GM19239 (cell line): ENCODE results near the gene CNIH3.
"Not testable (repeated sequence)": the region's sequence is repeated elsewhere in the genome, so short reads cannot be mapped to it uniquely, and the experiment has no call there.

Experiments
- DNase-seq: peaks from one replicate; pipeline ENCODE4 v3.0.0; 2011; ENCODE audit warnings: low spot score; ENCODE audit not compliant: insufficient read length
- FAIRE-seq: peaks from 2 replicates; lab custom pipeline; 2011; peaks lifted over from hg19 to GRCh38; lab: Jason Lieb, UNC

The CNIH3 gene

DNA sequence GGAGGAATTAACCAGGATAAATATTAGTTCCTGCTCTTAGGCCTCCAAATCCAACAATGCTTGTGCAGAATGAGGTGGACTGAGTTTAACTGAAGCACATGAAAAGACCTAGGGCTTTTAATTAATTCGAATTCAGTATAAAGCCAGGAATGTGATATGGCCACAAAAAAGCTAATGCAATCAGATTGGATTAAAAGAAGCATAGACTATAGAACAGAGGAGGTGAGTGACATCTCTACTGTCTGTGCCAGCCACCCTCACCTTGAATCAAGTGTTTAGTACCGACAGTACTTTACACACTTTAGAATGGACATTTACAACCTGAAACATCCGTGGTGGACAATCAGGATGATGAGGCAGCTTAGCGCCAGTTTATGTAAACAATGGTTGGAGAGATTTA, 62.1 kb downstream of the CNIH3 start:
- DNase-seq (no peak), FAIRE-seq (no peak)

DNA sequence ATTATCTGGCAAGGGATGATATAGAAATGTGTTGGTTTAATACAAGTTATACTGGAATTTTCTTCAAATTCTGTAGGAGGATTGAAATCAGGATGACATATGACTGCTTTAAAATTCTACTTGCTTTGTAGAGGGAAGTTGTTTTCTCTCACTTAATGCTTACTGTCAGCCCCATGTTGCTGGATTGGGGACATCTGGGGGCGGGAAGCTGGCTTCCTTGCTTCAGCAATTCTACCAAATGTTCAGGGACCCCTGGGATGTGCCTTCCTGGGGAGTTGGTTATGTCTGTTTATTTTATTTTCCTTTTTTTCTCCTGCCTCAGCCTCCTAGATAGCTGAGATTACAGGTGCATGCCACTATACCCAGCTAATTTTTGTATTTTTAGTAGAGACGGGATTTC, 63.5 kb downstream of the CNIH3 start:
- no peak for DNase-seq
- FAIRE-seq = no peak

DNA sequence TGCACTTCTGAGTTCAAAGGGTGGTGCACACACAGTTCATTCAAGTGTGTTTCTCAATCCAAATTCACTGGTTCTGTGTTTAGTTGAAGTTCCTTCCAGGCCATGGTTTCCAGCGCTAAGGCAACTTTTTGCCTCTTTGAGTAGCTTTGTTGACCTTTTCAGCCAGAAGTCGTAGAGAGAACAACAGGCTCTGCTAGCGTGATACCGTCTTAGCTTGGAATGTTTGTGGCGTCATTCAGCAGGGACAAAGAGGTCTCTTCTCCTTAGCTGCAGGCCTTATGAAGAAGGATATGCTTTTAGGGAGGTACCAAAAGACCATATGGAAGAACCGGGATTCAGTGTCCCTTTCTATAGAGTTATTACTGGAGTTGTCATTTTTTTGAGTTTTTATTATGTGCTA, 65.7 kb downstream of the CNIH3 start:
- FAIRE-seq = no peak
- no peak for DNase-seq

DNA sequence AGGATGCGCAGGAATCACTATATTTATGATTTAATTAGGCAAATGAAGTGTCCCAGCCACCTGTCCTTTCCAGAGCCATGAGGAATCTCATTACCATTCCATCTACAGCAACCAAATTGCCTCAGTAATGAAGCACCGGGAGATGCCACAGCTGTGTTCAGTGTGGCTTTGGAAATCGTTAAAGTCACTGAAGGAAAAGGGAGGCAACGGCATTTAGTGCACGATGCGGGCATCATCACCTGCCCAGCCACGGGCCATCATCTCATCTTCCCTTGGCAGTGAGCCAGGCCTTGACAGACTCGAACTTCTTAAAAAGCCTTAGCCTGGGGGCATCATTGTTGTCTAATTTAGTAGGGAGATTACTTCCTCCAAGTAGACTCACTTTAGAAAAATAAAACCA, 67.8 kb downstream of the CNIH3 start:
- DNase-seq = no peak
- FAIRE-seq = no peak

DNA sequence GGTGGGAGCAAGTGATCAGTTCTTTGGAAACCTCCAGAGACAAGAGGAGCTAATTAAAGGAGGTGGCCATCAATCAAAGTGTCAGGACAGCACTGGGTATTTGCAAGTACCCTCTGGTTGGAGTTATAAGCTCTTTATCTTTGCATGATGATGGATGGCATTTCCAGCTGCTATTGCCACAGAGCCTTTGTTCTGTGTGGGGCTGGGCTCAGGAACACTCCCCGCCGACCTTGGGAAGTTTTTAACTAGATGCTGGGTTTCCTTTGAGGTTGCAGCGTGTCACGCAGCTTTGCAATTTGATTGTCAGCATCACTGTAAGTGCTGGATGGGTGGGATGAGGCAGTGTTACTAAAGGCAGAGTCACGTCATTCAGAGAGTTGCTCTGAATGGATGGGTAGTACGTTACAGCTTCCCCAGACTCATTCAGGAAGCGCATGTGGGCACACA, 68.9 kb downstream of the CNIH3 start:
- DNase-seq = no peak
- no peak for FAIRE-seq

DNA sequence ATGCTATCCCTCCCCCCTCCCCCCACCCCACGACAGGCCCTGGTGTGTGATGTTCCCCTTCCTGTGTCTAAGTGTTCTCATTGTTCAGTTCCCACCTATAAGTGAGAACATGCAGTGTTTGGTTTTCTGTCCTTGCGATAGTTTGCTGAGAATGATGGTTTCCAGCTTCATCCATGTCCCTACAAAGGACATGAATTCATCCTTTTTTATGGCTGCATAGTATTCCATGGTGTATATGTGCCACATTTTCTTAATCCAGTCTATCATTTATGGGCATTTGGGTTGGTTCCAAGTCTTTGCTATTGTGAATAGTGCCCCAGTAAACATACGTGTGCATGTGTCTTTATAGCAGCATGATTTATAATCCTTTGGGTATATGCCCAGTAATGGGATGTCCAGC, 70.0 kb downstream of the CNIH3 start:
- not testable (repeated sequence) for FAIRE-seq, DNase-seq

DNA sequence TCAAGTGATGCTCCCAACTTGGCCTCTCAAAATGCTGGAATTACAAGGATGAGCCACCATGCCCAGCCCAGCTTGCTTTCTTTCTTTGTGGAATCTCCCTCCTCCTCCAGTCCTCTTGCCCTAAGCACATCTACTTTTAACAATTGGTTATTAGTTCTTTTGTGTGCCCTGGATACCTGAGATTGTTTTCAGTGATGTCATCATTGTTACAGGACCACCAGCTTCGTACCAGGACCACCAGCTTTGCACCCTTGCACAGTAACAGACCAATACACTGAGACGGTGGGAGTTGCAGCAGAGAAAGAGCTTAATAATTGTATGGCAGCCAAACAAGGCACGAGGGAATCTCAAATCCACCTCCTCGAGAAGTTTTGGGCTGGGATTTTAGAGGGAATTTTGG, 71.3 kb downstream of the CNIH3 start:
- FAIRE-seq = no peak
- DNase-seq = no peak

DNA sequence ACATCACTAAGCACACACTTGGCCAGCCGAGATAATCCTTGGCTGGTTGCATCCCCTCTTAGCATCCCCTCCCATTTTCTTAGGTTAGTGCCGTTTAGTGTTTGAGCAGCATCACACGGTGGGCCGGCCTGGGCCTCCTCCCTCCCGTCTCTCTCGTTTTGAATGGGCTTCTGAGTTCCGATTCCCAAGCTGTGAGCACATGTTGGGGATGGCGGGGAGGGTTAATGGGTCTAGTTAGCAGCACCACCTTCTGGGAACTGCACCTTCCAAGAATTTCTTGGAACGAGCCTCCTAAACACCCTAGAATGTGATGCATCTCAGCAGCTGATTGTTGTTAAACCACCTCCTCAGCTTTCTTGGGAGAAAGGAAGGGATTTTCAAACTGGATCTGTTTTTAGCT, 73.3 kb downstream of the CNIH3 start:
- DNase-seq = no peak
- no peak for FAIRE-seq

DNA sequence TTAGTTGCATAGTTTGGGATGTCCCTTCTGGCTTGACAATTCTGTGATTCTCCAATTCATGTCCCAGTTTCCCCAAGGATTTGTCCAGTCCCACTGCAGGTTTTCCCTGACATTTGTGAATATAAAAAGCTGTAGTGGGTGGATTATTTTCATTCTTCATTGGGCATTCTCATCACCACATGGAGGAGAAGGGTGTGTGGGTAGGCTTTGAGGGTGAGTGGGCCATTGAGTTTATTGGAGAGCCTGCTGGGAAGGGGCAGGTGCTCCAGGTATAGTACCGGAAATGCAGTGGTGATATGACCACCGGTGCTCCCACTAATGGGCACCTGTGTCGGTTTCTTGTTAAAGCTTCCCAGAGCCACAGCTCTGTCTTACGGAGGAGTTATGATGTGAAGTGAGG, 74.5 kb downstream of the CNIH3 start:
- FAIRE-seq (no peak), DNase-seq (no peak)

DNA sequence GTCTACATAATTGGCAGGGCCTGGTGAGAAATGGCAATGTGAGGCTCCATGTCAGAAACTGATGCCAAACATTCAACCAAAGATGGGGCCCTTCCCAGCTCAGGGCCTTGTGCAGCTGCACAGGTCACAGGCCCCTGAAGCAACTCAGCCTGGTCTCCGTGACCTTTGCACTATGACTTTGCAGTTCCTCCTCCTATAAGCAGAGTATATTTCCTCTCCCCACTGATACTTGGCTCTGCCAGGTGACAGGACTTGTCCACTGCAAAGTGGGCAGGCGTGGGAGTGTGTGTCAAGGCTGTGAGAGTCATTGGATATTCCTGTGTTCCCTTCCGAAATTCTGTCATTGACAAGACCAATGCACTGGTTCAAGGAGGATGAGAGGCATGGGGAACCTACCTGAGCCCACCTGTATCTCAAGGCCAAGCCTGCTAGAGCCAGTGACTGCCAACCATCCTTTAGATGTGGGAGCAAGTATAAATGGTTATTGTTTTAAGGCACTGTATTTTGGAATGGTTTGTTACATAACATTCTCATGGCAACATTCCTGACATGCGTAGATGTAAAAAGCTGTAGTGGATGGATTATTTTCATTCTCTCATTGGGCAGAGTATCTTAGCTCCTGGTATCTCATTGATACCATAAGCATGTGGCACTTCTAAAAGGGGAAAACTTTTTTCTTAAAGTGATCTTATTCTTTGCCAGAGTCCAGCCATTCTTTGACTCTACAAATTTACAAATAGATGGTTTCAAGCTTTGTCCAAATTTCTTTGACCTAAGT, 75.2 kb downstream of the CNIH3 start:
- DNase-seq (no peak), FAIRE-seq (no peak)

DNA sequence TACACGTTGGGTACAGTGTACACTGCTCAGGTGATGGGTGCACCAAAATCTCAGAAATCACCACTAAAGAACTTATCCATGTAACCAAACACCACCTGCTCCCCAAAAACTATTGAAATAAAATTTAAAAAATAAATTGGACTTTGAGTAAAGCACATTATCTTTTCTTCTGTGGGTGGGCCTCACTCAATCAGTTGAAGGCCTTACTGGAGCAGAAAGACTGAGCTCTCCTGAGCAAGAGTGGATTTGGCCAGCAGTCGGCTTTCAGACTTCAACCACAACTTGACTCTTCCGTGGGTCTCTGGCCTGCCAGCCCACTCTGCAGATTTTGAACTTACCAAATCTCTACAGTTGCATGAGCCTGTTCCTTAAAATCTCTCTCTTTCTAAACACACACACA, 78.9 kb downstream of the CNIH3 start:
- DNase-seq (no peak), FAIRE-seq (no peak)

DNA sequence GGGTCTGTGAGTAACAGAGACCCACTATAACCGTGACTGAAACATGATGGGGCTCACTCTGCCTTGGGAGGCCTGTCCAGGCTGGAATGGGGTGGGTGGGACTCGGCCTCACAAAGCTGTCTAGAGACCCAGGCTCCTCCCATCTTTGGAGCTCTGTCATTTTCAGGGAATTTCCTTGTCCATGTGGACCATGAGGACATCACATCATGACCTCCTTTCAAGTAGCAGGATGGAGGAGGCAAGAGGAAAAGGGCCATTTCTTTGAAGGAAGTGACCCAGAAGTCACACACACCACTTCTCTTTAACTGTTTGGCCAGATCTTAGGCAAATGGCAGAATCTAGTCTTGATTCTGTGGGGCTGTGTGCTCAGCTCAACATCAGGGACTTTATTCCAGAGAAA, 79.9 kb downstream of the CNIH3 start:
- FAIRE-seq (no peak), DNase-seq (no peak)

DNA sequence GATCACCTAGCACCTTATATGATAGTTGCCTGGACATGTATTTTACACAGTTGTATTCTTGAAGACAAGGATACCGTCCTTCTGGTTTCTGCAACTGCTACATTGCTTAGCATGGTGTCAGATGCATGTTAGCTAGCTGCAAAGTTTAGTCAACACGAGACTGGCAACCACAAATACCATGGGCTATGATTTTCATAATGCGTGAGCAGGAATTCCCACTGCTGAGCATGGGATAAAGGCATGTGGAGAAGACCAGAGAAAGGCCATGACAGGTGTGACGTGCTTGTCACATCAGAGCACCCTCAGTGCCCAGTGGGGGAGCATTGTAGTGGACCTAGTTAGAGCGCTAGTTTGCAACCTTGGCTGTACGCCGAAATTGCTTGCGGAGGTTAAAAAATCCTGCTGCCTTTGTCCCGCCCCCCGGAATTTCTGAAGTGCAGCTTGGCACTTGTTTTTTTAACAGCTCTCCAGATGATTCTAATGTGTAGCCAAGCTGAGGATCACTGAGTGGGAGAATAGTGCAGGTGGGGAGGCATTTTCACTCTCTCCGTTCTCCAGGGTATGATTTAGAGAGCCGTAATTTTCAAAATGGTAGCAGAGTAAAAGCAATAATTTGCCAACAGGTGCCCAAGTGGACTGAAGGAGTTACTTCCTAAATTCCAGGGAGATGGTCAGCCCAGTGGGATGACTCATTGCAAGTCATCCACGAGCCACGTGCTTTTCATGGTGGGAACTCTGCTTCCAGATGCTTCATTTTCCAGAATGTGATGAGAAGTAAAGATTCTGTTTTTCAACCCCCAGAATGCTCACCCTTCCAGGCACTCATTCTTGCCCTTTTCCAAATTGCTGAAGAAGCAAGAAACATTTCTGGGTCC, 81.0 kb downstream of the CNIH3 start:
- FAIRE-seq (no peak), DNase-seq (no peak)

DNA sequence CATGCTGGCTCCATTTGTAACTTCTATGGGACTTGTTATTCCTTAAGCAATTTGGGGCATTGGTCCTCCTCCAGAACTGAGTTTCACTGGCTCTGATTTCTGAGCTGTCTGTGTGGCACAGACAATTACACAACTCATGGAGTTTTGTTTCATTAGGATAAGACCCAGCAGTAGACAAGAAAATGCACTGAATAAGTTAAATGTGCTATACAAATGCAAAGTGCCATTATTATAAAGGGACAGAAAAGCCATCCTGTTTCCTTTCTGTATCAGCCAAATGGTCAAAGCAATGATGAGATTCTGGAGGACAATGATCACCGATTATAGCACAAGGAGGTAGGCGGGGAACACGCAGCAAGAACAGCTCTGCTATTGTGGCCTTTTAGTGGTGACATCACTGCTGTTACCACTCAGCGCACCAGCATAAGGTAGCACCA, 81.9 kb downstream of the CNIH3 start:
- FAIRE-seq = no peak

DNA sequence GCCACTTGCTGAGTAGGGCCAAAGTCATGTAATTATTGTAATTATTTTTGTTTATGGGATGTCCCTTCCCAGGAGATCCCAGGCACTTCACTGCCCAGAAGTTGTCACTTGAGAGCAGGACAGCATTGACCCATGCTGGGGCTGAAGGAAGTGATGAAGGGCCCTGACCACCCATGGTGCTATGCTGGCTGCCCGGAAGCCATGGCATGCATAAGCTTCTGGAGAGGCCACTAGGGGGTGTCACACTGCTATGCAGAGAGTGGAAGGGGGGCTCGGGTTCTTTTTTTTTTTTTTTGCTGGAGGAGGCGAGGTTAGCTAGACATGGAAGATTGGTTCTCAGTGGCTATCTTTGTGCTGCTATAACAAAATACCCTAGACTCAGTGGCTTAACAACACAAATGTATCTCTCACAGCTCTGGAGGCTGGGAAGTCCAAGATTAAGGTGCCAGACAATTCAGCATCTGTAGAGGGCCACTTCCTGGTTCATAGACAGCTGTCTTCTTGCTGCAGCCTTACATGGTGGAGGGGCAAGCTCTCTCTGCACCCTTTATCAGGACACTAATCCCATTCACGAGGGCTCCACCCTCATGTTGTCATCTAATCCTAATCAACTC, 84.9 kb downstream of the CNIH3 start:
- DNase-seq (peak; percentile 38), FAIRE-seq (peak; percentile 47)

More for the DNA sequence above, 81.9 kb downstream of the CNIH3 start:
- no peak for DNase-seq

DNA sequence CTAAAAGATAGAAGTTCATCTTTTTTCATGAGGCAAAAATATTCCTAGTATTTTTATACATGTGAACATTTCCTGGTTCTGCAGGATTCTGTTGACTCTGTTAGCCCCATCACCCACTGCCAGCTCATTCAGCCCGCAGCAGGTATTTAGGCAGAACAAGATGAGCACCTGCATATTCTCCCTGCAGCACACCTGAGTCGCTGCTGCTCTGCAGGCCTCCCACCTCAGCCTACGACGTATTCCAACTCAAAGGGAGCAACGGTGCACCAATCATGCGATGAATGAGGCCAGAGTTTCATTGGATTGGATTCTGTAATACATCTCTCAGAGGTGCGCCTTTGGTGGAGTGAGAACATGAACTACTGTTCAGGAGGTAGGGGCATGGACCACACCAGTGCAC, 87.6 kb downstream of the CNIH3 start:
- DNase-seq (no peak), FAIRE-seq (no peak)

DNA sequence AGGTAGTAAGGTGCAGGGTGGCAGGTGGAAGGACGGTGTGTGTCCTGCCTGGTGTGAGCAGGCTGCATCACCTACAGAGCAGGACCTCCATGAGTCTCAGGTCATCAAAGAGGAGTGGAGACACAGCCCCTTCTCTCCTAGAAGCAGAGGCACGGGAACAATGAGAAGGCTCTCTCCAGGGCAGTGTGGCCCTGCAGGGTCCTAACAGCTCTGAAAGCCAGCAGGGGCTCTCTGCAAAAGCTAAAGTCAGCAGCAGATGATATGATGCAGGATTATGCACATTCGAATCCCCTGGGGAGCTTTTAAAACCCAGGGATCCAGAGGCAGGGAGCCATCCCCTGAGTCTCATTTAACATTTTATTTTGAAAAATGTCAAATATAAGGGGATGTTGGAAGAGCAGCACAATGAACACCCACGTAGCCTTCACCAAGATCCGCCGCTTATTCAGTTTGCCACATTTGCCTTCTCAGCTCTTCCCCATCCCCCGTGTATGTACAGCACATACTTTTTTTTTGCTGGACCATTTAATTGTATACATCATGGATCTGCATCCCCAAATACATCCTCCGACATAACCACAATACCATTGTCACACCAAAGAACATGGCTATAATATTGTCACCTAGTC, 88.1 kb downstream of the CNIH3 start:
- FAIRE-seq (no peak), DNase-seq (no peak)

DNA sequence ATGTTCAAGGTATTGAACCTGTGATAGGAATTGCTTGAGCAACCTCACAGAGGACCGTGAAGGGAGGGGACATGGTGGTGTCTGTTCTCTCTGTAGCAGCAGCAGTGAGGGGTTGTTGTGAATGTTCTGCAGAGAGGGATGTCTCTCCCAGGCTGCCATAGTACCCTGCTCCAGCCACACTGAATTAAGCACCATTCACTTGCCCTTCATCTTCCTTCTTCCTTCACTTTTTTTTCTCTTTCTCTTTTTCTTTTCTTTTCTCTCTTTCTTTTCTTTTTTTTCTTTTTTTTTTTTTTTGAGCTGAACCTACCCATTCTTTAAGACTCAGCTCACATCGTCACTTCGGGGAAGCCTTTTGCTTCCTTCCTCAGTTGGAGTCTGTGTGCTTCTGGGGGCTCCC, 89.5 kb downstream of the CNIH3 start:
- DNase-seq (no peak), FAIRE-seq (no peak)

DNA sequence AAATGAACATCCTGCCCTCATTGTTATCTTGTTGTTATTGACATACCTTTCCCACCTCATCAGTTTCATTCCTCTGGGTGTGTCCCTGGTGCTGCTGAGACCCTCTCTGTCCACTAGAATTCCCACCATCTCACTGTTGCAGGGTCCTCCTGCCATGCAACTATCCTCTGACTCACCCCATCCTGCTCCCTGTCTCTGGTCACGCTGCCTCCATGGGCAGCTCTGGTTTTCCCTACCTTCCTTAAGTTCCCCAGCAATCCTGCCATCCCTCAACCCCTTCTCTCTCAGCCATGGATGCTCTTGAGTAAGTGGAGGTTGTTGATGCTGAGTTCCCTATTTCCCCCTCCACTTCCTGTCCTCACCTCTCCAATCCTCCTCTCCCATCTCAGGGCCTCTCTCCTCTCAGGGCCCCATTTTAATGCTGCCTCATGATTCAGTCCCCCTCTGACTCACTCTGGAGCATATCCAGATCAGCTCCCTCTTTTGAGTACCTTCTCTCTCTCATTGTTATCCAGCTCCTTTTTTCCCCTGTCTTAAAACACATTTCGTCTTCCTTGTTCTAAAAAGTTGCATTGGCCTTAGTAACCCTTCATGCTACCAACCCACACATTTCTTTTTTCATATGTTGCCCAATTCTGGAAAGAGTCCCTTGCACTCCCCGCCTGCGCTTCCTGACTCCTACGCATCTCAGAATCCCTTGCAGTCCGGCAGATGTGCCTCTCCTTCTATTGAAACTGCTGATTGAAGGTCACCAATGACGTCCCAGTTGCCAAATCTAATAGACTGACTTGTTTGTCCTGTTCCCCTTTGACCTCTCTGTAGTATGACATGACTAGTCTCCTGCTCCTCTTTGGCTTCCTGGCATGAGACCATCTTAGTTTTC, 92.0 kb downstream of the CNIH3 start:
- no peak for FAIRE-seq
- DNase-seq = no peak

DNA sequence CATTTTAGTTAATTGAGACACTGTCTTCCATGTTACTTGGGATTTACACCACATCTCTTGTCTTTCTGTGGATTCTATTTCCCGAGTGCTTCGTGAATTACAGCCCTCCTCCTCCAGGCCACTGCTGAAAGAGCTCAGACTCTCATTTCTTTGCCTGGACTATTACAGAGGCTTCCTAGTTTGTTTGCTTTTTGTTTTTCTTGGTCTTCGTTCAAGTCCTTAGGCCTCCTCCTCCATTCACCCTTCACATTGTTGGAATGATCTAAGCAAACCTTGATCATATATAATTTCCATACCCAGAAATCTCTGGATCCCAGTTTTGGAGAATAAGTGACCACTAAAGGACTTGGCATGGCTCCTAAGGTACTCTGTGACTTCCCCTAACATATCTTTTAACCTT, 94.1 kb downstream of the CNIH3 start:
- DNase-seq = no peak
- no peak for FAIRE-seq
